Hippocampal formation (tissue), 2 donors: ENCODE results near the gene ZNF579.

Experiments used
- DNase-seq, 2 donors: peaks; one replicate each; lab custom pipeline; 2025; lab: John Stamatoyannopoulos, UW

ZNF579 gene

DNA sequence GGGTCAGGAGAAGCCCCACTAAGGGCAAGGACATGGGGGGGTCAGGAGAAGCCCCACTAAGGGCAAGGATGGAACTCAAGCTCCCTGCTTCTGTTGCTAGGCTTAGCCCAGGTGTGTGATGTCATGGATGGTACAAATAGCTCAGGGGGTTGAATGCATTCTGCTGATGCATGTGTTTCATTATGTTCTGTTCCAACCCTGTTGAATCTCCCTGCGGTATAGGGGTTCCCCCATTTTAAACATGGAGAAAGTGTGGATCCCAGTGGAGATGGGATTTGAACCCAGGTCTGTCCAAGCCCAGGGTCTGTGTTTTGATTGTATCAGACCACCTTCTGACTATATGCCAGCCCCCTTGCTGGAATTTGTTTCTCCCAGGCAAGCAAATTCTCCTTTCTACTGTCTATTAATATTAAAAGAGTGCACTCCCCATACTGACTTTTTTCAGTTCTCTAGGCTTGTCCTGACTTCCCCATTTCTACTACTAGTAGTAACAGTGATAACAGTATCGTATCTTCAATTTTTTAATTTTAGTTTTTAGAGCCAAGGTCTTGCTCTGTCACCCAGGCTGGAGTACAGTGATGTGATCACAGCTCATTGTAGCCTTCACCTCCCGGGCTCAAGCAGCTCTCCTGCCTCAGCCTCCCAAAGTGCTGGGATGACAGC is 31.5 kb upstream of the ZNF579 start:
- no peak for DNase-seq

GRCh38 chr19:55611300-55611982 is 30.8 kb upstream of the ZNF579 start:
- no peak for DNase-seq

DNA sequence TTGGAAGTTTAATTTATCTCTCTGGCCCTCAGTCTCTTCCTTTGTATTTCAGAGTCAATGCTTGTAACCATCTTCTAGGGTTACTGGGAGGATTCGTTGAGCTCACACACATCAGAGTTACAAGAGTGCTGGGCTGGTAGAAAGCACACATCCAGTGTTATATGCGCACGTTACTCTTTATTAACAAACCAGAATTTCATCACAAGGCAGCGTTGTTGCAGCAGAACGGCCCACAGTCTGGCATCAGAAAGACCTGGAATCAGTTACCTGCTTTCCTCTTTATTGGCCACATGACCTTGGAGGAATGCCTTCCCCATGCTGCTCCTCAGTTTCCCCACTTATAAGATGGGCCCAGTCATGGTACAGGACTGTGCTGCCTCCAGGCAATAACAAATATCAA is 28.7 kb upstream of the ZNF579 start:
- no peak for DNase-seq

DNA sequence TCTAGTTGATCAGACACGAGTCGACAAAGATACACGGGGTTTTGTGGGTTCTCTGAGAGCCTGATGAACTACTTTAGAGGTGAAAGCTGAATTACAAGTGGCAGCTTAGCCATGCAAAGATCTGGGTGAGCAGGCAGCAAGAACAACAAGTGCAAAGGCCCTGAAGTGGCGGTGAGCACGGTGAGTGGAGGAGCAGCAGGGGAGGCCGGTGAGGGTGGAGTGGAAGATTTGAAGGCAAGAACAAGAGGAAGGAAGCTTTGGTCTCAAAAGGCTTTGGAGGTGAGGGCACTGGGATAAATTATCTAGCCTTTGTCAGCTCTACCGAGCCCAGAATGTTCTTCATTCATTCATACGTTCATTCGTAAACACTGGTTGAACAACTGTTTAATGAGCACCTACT is 26.2 kb upstream of the ZNF579 start:
- no peak for DNase-seq

GRCh38 chr19:55606471-55606787 is 25.8 kb upstream of the ZNF579 start:
- no peak for DNase-seq

GRCh38 chr19:55605637-55606470 is 25.2 kb upstream of the ZNF579 start, which contains the start of gene ZNF865:
ZNF865 (plus strand) TSS chr19:55605647; CDS start chr19:55613619, 7,972 bp downstream.
- peak; percentile 41 to 69 for DNase-seq

- DNase-seq: peak; percentile 86 to 94
Observed at GRCh38 chr19:55605207-55605636, 24.6 kb upstream of the ZNF579 start.

DNA sequence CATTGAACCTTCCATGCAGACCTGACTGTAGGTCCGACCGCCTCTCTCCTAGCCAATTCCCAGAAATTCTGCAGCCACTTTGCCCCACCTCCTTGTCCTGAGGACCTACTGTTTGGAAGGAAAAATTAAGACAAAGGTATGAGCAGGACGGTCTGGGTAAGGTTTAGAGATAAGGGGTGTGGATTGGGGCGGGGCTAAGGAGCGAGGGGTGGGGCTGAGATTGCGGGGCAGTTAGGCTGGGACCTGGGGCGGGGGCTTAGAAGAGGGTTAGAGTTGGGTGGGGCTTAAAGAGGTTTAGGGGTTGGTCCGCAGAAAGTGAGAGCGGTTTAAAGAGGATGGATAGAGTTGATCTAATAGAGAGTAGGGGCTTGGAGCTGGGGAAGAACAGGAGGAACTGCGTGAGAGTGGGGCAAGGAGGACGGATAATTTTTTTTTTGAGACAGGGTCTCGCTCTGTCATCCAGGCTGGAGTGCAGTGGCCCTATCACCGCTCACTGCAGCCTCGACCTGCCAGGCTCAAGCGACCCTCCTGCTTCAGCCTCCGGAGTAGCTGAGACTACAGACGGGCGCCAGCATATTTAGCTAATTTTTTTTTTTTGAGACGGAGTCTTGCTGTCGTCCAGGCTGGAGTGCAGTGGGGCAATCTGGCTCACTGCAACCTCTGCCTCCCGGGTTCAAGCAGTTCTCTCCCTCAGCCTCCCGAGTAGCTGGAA is 23.1 kb upstream of the ZNF579 start:
- DNase-seq: no peak

GRCh38 chr19:55603115-55603514 is 22.5 kb upstream of the ZNF579 start:
- DNase-seq: no peak

- no peak for DNase-seq
Observed at GRCh38 chr19:55602104-55603001, 21.7 kb upstream of the ZNF579 start.

- no peak for DNase-seq
Observed at GRCh38 chr19:55601084-55601483, 20.4 kb upstream of the ZNF579 start.

GRCh38 chr19:55600662-55601028 is 20.0 kb upstream of the ZNF579 start:
- DNase-seq: no peak

GRCh38 chr19:55599842-55600661 is 19.4 kb upstream of the ZNF579 start, which contains the start of gene ZNF524:
ZNF524 (plus strand) TSS chr19:55600288; CDS start chr19:55602113, 1,825 bp downstream.
- peak; percentile 93 to 98 for DNase-seq

DNA sequence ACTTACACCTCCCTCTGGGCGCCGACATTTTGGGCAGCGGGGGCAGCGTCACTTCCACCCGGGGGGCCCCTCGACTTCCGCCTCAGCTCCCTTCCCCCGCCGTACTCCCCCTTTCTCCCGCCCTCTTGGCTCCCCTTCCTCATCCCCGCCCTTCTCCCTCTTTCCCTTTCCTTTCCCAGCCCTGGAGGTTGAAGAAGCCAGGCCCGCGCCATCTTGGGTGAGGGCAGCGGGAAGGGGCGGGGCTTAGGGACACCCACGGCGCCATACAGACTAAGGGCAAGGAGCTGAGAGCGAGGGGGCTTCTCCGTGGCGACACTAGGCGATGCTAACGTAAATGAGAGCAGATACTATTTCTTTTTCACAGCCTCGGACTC is 18.8 kb upstream of the ZNF579 start, which contains the start of gene FIZ1:
Gene FIZ1 (minus strand): TSS at position 50 of the 374 bp plus-strand sequence. CDS start 1,652 bp downstream, outside the sequence.
- peak; percentile 98 to 99 for DNase-seq

- DNase-seq: peak; percentile 85 to 88
Observed at GRCh38 chr19:55598719-55599467, 18.2 kb upstream of the ZNF579 start.

GRCh38 chr19:55598034-55598433 is 17.4 kb upstream of the ZNF579 start:
- no peak for DNase-seq

DNA sequence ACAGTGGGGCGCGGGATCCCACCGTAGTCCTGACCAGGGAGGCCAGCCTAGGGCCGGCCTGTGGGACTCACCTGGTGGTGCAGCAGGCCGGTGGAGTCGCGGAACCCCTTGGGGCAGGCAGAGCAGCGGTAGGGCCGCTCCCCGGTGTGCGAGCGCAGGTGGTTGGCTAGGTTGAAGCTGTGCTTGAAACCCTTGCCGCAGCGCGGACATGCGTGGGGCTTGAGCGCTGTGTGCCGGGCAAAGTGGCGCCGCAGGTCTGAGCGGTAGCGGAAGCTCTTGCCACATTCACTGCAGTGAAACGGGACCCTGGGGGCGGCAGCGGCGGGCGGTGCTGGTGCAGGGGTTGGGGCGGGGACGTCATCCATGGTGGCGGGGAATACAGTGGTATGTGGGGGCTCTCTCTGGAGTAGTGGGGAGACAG is 16.9 kb upstream of the ZNF579 start:
- DNase-seq: no peak

DNA sequence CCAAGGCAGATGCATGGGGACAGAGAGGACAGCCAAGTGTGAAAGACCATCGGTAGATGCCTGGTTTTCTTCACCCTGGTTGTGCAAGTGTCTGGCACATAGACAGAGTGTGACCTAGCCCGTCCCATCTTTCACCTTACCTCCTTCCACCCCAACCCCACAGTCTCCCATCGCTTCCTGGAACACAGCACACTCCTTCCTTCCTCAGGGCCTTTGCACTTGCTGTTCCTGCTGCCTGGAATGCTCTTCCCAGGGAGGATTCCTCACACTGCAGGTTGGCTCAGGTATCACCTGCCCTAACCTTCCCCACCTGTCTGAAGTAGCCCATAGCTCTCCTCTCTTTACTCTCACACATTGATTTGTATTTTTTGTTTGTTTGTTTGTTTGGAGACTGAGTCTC is 15.7 kb upstream of the ZNF579 start:
- no peak for DNase-seq

DNA sequence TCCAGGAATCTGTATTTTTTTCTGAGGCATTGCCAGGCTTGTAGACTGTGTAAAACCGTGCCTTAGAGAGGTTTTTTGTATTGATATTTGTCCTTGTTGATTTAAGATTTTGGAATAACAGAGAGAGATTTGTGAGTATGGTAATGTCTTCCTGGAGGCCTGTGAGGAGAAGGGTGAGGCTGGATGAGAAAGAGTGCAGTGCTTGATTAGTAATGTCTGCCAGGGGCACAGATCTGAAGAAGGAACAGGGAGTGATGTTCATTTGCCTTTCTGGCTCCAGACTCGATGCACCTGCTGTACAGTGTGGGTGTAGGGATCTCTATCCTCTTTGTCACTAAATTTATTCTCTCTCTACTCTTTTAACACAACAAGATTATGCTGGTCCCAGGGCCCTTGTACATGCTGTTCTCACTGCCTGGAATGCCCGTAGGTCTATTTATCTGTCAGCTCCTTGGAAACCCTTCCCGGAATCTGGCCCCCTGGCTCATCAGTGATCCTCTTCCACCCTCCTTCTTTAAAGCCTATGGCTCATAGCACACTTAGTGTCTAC is 14.4 kb upstream of the ZNF579 start:
- no peak for DNase-seq
